GM12878 (cell line): ENCODE data around the gene LILRB5. TPM values are rescaled to one million over a fixed set of nuclear protein-coding genes. Genes with fewer than 3 reads are reported as not detected.
"Not testable (repeated sequence)": the region's sequence is repeated elsewhere in the genome, so short reads cannot be mapped to it uniquely, and the experiment has no call there.

ENCODE experiments used
- ATAC-seq: fragments of 200-7000 bp; cut with Tn5 transposase; 3 replicates; pipeline ENCODE4 v1.9.1; 2020; ENCODE audit warnings: mild to moderate bottlenecking, moderate library complexity
- BruUV-seq: library from RNA; stranded (reverse); fragments of 400-500 nt; replicated peaks from 2 replicates; lab custom pipeline; 2021; lab: Mats Ljungman, UMichigan
- CTCF ChIA-PET: fragments of 300-600 bp; sonication (Branson Sonifier 250); formaldehyde crosslinking; extraction: SDS; loops from one replicate; lab custom pipeline; 2021; ENCODE audit warnings: inconsistent platforms; lab: Yijun Ruan, JAX
- POLR2A ChIA-PET: fragments of 350-600 bp; formaldehyde crosslinking; extraction: SDS; loops from one replicate; lab custom pipeline; 2021; ENCODE audit warnings: inconsistent platforms; lab: Charles Lee
- RAD21 ChIA-PET: fragments of 300-600 bp; sonication (Branson Sonifier 250); formaldehyde crosslinking; loops from one replicate; lab custom pipeline; 2023; ENCODE audit warnings: antibody characterized with exemption; ENCODE audit not compliant: unreplicated experiment; lab: Charles Lee
- SMC1A ChIA-PET: fragments of 300-600 bp; sonication (Branson Sonifier 250); formaldehyde crosslinking; loops from one replicate; lab custom pipeline; 2023; ENCODE audit not compliant: unreplicated experiment, uncharacterized antibody; lab: Charles Lee
- DNase-seq: peaks from one replicate; pipeline ENCODE4 v3.0.0-alpha.2; 2011; ENCODE audit warnings: low read depth, low spot score
- FAIRE-seq: peaks from 3 replicates; lab custom pipeline; 2011; peaks lifted over from hg19 to GRCh38; lab: Jason Lieb, UNC
- H2AFZ ChIP-seq: 2 replicates; pipeline ENCODE4 v1.6.0; 2011; ENCODE audit warnings: low read depth, low read length, control low read depth; ENCODE audit not compliant: control insufficient read depth
- H3K27ac ChIP-seq: 2 replicates; pipeline ENCODE4 v1.5.1; 2011; ENCODE audit warnings: control low read depth; ENCODE audit not compliant: control insufficient read depth, insufficient read depth
- H3K27me3 ChIP-seq, 2 experiments: replicated peaks in 1 of 2; 2 replicates each; pipeline versions ENCODE4 v1.6.0 to v1.6.1; 2011; ENCODE audit warnings: low read length in 1 of 2; ENCODE audit not compliant: control insufficient read depth in 2 of 2, insufficient read depth in 2 of 2
- H3K36me3 ChIP-seq, 2 experiments: 2 replicates each; pipeline ENCODE4 v1.5.1; 2011; ENCODE audit warnings: low read length in 1 of 2; ENCODE audit not compliant: control insufficient read depth in 2 of 2, insufficient read depth in 2 of 2
- H3K4me1 ChIP-seq: 2 replicates; pipeline ENCODE4 v1.6.1; 2011; ENCODE audit warnings: mild to moderate bottlenecking, low read length, moderate library complexity, mixed read lengths; ENCODE audit not compliant: control insufficient read depth, insufficient read depth
- H3K4me2 ChIP-seq: 2 replicates; pipeline ENCODE4 v1.6.0; 2011; ENCODE audit warnings: control low read depth; ENCODE audit not compliant: control insufficient read depth, insufficient read depth
- H3K4me3 ChIP-seq: fragments of 200-600 bp; sonication (generic); 2 replicates; pipeline ENCODE4 v1.5.1; 2016
- H3K79me2 ChIP-seq: 2 replicates; pipeline ENCODE4 v1.6.0; 2011; ENCODE audit warnings: low read length; ENCODE audit not compliant: control insufficient read depth, insufficient read depth
- H3K9ac ChIP-seq: 2 replicates; pipeline ENCODE4 v1.8.0; 2011; ENCODE audit warnings: low read length, control low read depth, mixed read lengths; ENCODE audit not compliant: control insufficient read depth, insufficient read depth
- H3K9me3 ChIP-seq: replicated peaks from 3 replicates; pipeline ENCODE4 v1.5.1; 2011; ENCODE audit warnings: mild to moderate bottlenecking, low read length; ENCODE audit not compliant: control insufficient read depth, insufficient read depth
- H4K20me1 ChIP-seq: 2 replicates; pipeline ENCODE4 v1.6.0; 2011; ENCODE audit not compliant: control insufficient read depth, insufficient read depth
- CHD2 ChIP-seq: IDR thresholded peaks from 2 replicates; pipeline ENCODE4 v1.6.1; 2011; ENCODE audit warnings: low read depth, low read length, improper control_type of control experiment, borderline replicate concordance
- EGR1 ChIP-seq, 2 experiments: IDR thresholded peaks; 1 replicate in 1 of 2; 2 replicates in 1 of 2; pipeline ENCODE4 v1.6.1; 2011 to 2012; ENCODE audit warnings: low read depth in 2 of 2, low read length in 2 of 2, borderline replicate concordance in 1 of 2, mild to moderate bottlenecking in 1 of 2, moderate library complexity in 1 of 2
- FOXM1 ChIP-seq: IDR thresholded peaks from 2 replicates; pipeline ENCODE4 v1.6.1; 2012; ENCODE audit warnings: low read depth, mild to moderate bottlenecking, inconsistent platforms, low read length, moderate library complexity
- IKZF2 ChIP-seq, 2 experiments: fragments of 450-650 bp; IDR thresholded peaks; 2 replicates each; pipeline ENCODE4 v1.6.1; 2017; ENCODE audit warnings: mild to moderate bottlenecking in 2 of 2, moderate library complexity in 2 of 2
- NFIC ChIP-seq: IDR thresholded peaks from 2 replicates; pipeline ENCODE4 v1.6.1; 2012; ENCODE audit warnings: low read depth, mild to moderate bottlenecking, inconsistent platforms, low read length, moderate library complexity
- SPI1 ChIP-seq: IDR thresholded peaks from 2 replicates; pipeline ENCODE4 v1.6.1; 2011; ENCODE audit warnings: low read depth, mild to moderate bottlenecking, low read length, moderate library complexity, borderline replicate concordance; ENCODE audit not compliant: insufficient read depth
- TBL1XR1 ChIP-seq: IDR thresholded peaks from 2 replicates; pipeline ENCODE4 v1.6.1; 2012; ENCODE audit warnings: low read depth, low read length, improper control_type of control experiment
- TCF7 ChIP-seq: IDR thresholded peaks from 2 replicates; pipeline ENCODE4 v1.6.1; 2014; ENCODE audit warnings: antibody characterized with exemption, borderline replicate concordance
- WGBS: methylation state at CpG from one replicate; pipeline ENCODE4 v1.1.6; 2016; ENCODE audit warnings: low lambda C conversion rate; ENCODE audit not compliant: insufficient replicate concordance, insufficient coverage; ENCODE audit errors: missing lambda C conversion rate; 5-methylcytosine and 5-hydroxymethylcytosine counted together
- in situ Hi-C: fragments of 300-500 bp; cut with MboI; formaldehyde crosslinking; loops from 9 replicates; pipeline ENCODE4 v1.14.3; 2018; ENCODE audit warnings: mixed read lengths
- intact Hi-C: fragments of 100-400 bp; cut with micrococcal nuclease; formaldehyde crosslinking; loops from one replicate; pipeline ENCODE4 v1.14.2; 2022; ENCODE audit not compliant: unreplicated experiment
- polyA plus RNA-seq, 11 experiments: library from polyadenylated mRNA; depleted of rRNA in 4 of 11; unstranded in 6 of 11; stranded (reverse) in 5 of 11; fragments of >200 nt; fragmentation: Nextera tagmentation in 4 of 11; fragmentation: Illumina TruSeq in 1 of 11; extraction: Ambion mirVana in 4 of 11; extraction: Trizol in 1 of 11; gene quantifications; 1 replicate in 1 of 11; 2 replicates in 10 of 11; pipeline versions ENCODE4 v1.2.1 to v1.2.3, GENCODE V29; 2011 to 2016; ENCODE audit warnings: inconsistent platforms in 2 of 11, missing spikeins in 2 of 11, low read depth in 1 of 11
- total RNA-seq, 4 experiments: library from RNA; depleted of rRNA in 3 of 4; stranded (reverse); fragments of >200 nt in 3 of 4; fragmentation: Illumina TruSeq in 1 of 4; extraction: Trizol in 1 of 4; gene quantifications; 2 replicates each; pipeline versions ENCODE4 v1.2.1 to v1.2.3, GENCODE V29; 2013 to 2021

LILRB5 gene
- total and polyA plus RNA-seq, 10 of the 15 experiments (the other 5 are each of a cell fraction or from before 2014, with no cell fraction given), result 0.01 to 0.13 TPM; not detected in 8

GRCh38 chr19:54271587-54271986 is 14.5 kb upstream of the LILRB5 start:
- DNase-seq, FAIRE-seq: not testable (repeated sequence)

GRCh38 chr19:54271106-54271505 is 14.0 kb upstream of the LILRB5 start:
- Histone ChIP-seq H3K36me3 (no peaks in the 10 kb centered on the region), H3K27me3 (peaks cover 0 to 3% of the 10 kb centered on the region in 2 experiments; a peak in 1 of 4 replicates), H3K79me2 (no peaks in the 10 kb centered on the region), H4K20me1 (no peaks in the 10 kb centered on the region), H2AFZ (no peak overlapping the region), H3K9ac (no peak overlapping the region), H3K4me3 (no peak overlapping the region), H3K9me3 (no peaks in the 10 kb centered on the region; the same call in 2 of the 3 replicates), H3K4me2 (no peak overlapping the region), H3K4me1 (no peaks in the 10 kb centered on the region), H3K27ac (no peak overlapping the region)
- RAD21 ChIA-PET, result no interaction called here
- no peak for TF ChIP-seq EGR1 (IDR thresholded peaks at IDR 0.05; ENCODE audit: borderline replicate concordance in 1 of 2, low read depth in 2 of 2, low read length in 2 of 2)
- no peak for TF ChIP-seq IKZF2 (IDR thresholded peaks at IDR 0.05)
- TF ChIP-seq TBL1XR1, result no peak
- TF ChIP-seq TCF7, result no peak
- no peak for TF ChIP-seq FOXM1
- no peak for TF ChIP-seq SPI1
- no peak for TF ChIP-seq NFIC
- no peak for TF ChIP-seq CHD2
- BruUV-seq, result no TSS peak
- POLR2A ChIA-PET, result no interaction called here
- 21% methylated on average over 8 of the region's 8 CpGs for WGBS
- intact Hi-C loops (no loop called here), in situ Hi-C loops (no loop called here)
- no peak for FAIRE-seq
- CTCF ChIA-PET, result interaction anchor here (7.1 kb wide), 1 partner anchor 119 kb away, joined by 60 read pairs; no protein-coding TSS in a partner anchor
- no peak for ATAC-seq
- DNase-seq, result no peak
- SMC1A ChIA-PET, result interaction anchor here (0.8 kb wide), 1 partner anchor 39 kb away, joined by 3 read pairs; no protein-coding TSS in a partner anchor

More at GRCh38 chr19:54271587-54271986, 14.5 kb upstream of the LILRB5 start:
- CTCF ChIA-PET, H3K36me3 ChIP-seq, H4K20me1 ChIP-seq, H3K79me2 ChIP-seq, H3K9ac ChIP-seq, BruUV-seq, SMC1A ChIA-PET, RAD21 ChIA-PET, H3K4me3 ChIP-seq, H3K4me1 ChIP-seq, H2AFZ ChIP-seq, H3K27me3 ChIP-seq, H3K27ac ChIP-seq, POLR2A ChIA-PET, ATAC-seq, in situ Hi-C loops, H3K9me3 ChIP-seq, H3K4me2 ChIP-seq, intact Hi-C loops: not testable (repeated sequence)
- WGBS, result 13% methylated on average over 4 of the region's 4 CpGs
